K562 (cell line): ENCODE data around the gene TAF1A. TPM values are rescaled to one million over a fixed set of nuclear protein-coding genes. Genes with fewer than 3 reads are reported as not detected.

ENCODE experiments used
- ATAC-seq: fragments of 200-7000 bp; cut with Tn5 transposase; 3 replicates; pipeline ENCODE4 v1.9.1; 2020; ENCODE audit warnings: moderate library complexity
- BruUV-seq: library from RNA; stranded (reverse); fragments of 400-500 nt; replicated peaks from 2 replicates; lab custom pipeline; 2021; lab: Mats Ljungman, UMichigan
- CTCF ChIA-PET: fragments of 300-600 bp; formaldehyde crosslinking; extraction: SDS; loops from one replicate; lab custom pipeline; 2021; ENCODE audit warnings: low intra/inter-chr PET ratio; lab: Yijun Ruan, JAX
- POLR2A ChIA-PET: fragments of 300-600, 350-650 bp; sonication (Branson Sonifier 250); formaldehyde crosslinking; extraction: SDS; loops from one replicate; lab custom pipeline; 2021; ENCODE audit warnings: antibody characterized with exemption, inconsistent platforms; lab: Yijun Ruan, JAX
- DNase-seq, 4 experiments: peaks; one replicate each; pipeline versions ENCODE4 v3.0.0 to v3.0.0-alpha.2; 2011 to 2018; ENCODE audit warnings: low spot score in 3 of 4, mixed read lengths in 3 of 4; ENCODE audit errors: extremely low read depth in 1 of 4
- FAIRE-seq: peaks from 2 replicates; lab custom pipeline; 2011; peaks lifted over from hg19 to GRCh38; lab: Jason Lieb, UNC
- H2AFZ ChIP-seq: 2 replicates; pipeline ENCODE4 v1.6.0; 2011; ENCODE audit warnings: low read depth, low read length, control low read depth, inconsistent platforms
- H3K27ac ChIP-seq: fragments of 200-600 bp; 3 replicates; pipeline ENCODE4 v1.8.0; 2011; ENCODE audit warnings: low read depth, mild to moderate bottlenecking, control low read depth, inconsistent platforms, low read length, moderate library complexity, mixed read lengths; ENCODE audit errors: extremely low read depth
- H3K27me3 ChIP-seq, 2 experiments: fragments of 300-600 bp in 1 of 2; 2 replicates in 1 of 2; 3 replicates in 1 of 2; pipeline versions ENCODE4 v1.6.0 to v1.8.0; 2011; ENCODE audit warnings: inconsistent platforms in 2 of 2, low read length in 2 of 2, mild to moderate bottlenecking in 1 of 2, mixed read lengths in 1 of 2, moderate library complexity in 1 of 2; ENCODE audit not compliant: control insufficient read depth in 2 of 2, insufficient read depth in 2 of 2
- H3K36me3 ChIP-seq: fragments of 300-600 bp; 3 replicates; pipeline ENCODE4 v1.8.0; 2011; ENCODE audit warnings: mild to moderate bottlenecking, low read length, inconsistent platforms; ENCODE audit not compliant: control insufficient read depth, insufficient read depth
- H3K4me1 ChIP-seq, 2 experiments: fragments of 200-600 bp in 1 of 2; replicated peaks in 1 of 2; 2 replicates in 1 of 2; 3 replicates in 1 of 2; pipeline versions ENCODE4 v1.5.1 to v1.8.0; 2011; ENCODE audit warnings: inconsistent platforms in 2 of 2, low read length in 2 of 2, mild to moderate bottlenecking in 1 of 2, mixed read lengths in 1 of 2, moderate library complexity in 1 of 2; ENCODE audit not compliant: control insufficient read depth in 2 of 2, insufficient read depth in 2 of 2
- H3K4me2 ChIP-seq: 2 replicates; pipeline ENCODE4 v1.6.1; 2011; ENCODE audit warnings: low read length, control low read depth, inconsistent platforms, mixed read lengths; ENCODE audit not compliant: insufficient read depth
- H3K4me3 ChIP-seq: fragments of 200-600 bp; sonication (generic), shearing (Covaris generic); 2 replicates; pipeline ENCODE4 v1.5.1; 2016; ENCODE audit warnings: control low read depth, inconsistent platforms
- H3K79me2 ChIP-seq: fragments of 200-600 bp; 3 replicates; pipeline ENCODE4 v1.8.0; 2011; ENCODE audit warnings: low read length, inconsistent platforms; ENCODE audit not compliant: control insufficient read depth, insufficient read depth
- H3K9ac ChIP-seq, 2 experiments: 2 replicates each; pipeline versions ENCODE4 v1.6.0 to v1.6.1; 2011; ENCODE audit warnings: low read depth in 2 of 2, low read length in 2 of 2, control low read depth in 1 of 2, inconsistent platforms in 1 of 2, mild to moderate bottlenecking in 1 of 2, mixed read lengths in 1 of 2; ENCODE audit not compliant: insufficient read depth in 1 of 2
- H3K9me1 ChIP-seq: one replicate; pipeline ENCODE4 v1.6.0; 2011; ENCODE audit warnings: inconsistent platforms, mild to moderate bottlenecking, low read length, moderate library complexity; ENCODE audit not compliant: control insufficient read depth, insufficient read depth
- H3K9me3 ChIP-seq: replicated peaks from 2 replicates; pipeline ENCODE4 v1.5.1; 2011; ENCODE audit warnings: low read depth, low read length, inconsistent platforms; ENCODE audit not compliant: control insufficient read depth, insufficient read depth
- H4K20me1 ChIP-seq: replicated peaks from 2 replicates; pipeline ENCODE4 v1.6.1; 2011; ENCODE audit warnings: low read length, inconsistent platforms, mixed read lengths; ENCODE audit not compliant: control insufficient read depth, insufficient read depth
- ADNP ChIP-seq: fragments of 200-800 bp; sonication (Bioruptor generic); IDR thresholded peaks from 2 replicates; pipeline ENCODE4 v1.6.1; 2016; ENCODE audit warnings: missing genetic modification characterization, missing compliant biosample characterization
- CAMTA2 ChIP-seq: fragments of 250-450 bp; sonication (Bioruptor Pico); conservative IDR thresholded peaks from 2 replicates; pipeline ENCODE4 v1.5.1; 2022
- CTBP1 ChIP-seq: fragments of 450-650 bp; IDR thresholded peaks from 2 replicates; pipeline ENCODE4 v1.6.1; 2016; ENCODE audit warnings: borderline replicate concordance
- ELF2 ChIP-seq: fragments of 250-450 bp; sonication (Bioruptor Pico); IDR thresholded peaks from 2 replicates; pipeline ENCODE4 v1.5.0; 2021; ENCODE audit warnings: mild to moderate bottlenecking
- GATA2 ChIP-seq: sonication (generic); formaldehyde crosslinking; IDR thresholded peaks from 2 replicates; pipeline ENCODE4 v1.4.0; 2020; ENCODE audit warnings: mild to moderate bottlenecking, missing genetic modification reagents
- KDM4B ChIP-seq, 2 experiments: fragments of 450-650 bp in 1 of 2; sonication (generic) in 1 of 2; IDR thresholded peaks; 2 replicates each; pipeline ENCODE4 v1.6.1; 2016 to 2017; ENCODE audit warnings: borderline replicate concordance in 2 of 2, antibody characterized with exemption in 1 of 2, low read depth in 1 of 2, mild to moderate bottlenecking in 1 of 2
- TCF7 ChIP-seq: sonication (generic); IDR thresholded peaks from 2 replicates; pipeline ENCODE4 v1.6.1; 2016; ENCODE audit warnings: antibody characterized with exemption, borderline replicate concordance
- WGBS: fragments of 100-300 bp; shearing (Covaris generic); methylation state at CpG from one replicate; pipeline ENCODE4 v1.1.6; 2016; ENCODE audit warnings: low coverage, mixed read lengths; ENCODE audit not compliant: insufficient coverage; ENCODE audit errors: missing lambda C conversion rate; 5-methylcytosine and 5-hydroxymethylcytosine counted together
- in situ Hi-C: fragments of 300-500 bp; cut with MboI; formaldehyde crosslinking; loops from 4 replicates; pipeline ENCODE4 v1.15.0; 2018; ENCODE audit warnings: inconsistent platforms, mixed read lengths
- intact Hi-C: fragments of 100-400 bp; cut with micrococcal nuclease; formaldehyde crosslinking; loops from 2 replicates; pipeline ENCODE4 v1.14.2; 2022
- polyA plus RNA-seq, 8 experiments: library from polyadenylated mRNA; depleted of rRNA in 4 of 8; stranded (reverse) in 5 of 8; unstranded in 3 of 8; fragments of >200 nt; fragmentation: Nextera tagmentation in 2 of 8; fragmentation: Illumina TruSeq in 1 of 8; extraction: Ambion mirVana in 2 of 8; extraction: Trizol in 1 of 8; gene quantifications; 2 replicates each; pipeline versions ENCODE4 v1.2.1 to v1.2.3, GENCODE V29; 2011 to 2014; ENCODE audit warnings: inconsistent platforms in 1 of 8, missing spikeins in 1 of 8
- total RNA-seq, 7 experiments: library from RNA; depleted of rRNA in 6 of 7; stranded (reverse); fragments of >200 nt in 6 of 7; fragmentation: Illumina TruSeq in 2 of 7; extraction: Trizol in 2 of 7; gene quantifications; 2 replicates each; pipeline versions ENCODE4 v1.2.1 to v1.2.3, GENCODE V29; 2011 to 2021; ENCODE audit warnings: low replicate concordance in 1 of 7
- TF ChIP-seq, protein P1 (sequence below): fragments of 250-450 bp; sonication (Bioruptor Pico); IDR thresholded peaks from 2 replicates; pipeline ENCODE4 v1.5.0; 2022; ENCODE audit warnings: mild to moderate bottlenecking

TAF1A gene
- total and polyA plus RNA-seq, 9 of the 15 experiments (the other 6 are each of a cell fraction or from before 2014, with no cell fraction given), result 17.8 to 36.8 (median 25.3) TPM

DNA sequence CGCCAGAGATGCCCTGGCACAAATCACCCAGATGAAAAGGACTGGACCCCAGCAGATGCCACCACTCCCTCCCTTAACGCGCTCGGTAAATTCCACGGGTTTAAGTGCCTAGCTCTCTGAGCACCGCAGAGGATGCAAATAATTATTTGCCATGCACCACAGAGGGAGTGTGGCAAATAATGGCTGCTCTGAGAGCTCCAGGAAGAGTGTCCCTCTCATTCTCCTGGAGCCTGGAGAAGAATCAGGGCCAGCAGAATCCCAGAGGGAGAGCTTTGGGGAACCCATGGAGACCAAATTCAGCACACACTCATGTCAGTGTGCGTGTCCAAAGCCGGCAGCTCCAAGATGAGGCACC, 42.5 kb downstream of the TAF1A start:
- Histone ChIP-seq H3K9me3 (no peaks in the 10 kb centered on the region), H2AFZ (no peak overlapping the region), H3K9me1 (no peaks in the 10 kb centered on the region), H3K4me2 (no peak overlapping the region)
- ATAC-seq (no peak), DNase-seq (no peak)
- CTCF ChIA-PET, result no interaction called here
- WGBS, result 9% methylated on average over 8 of the region's 8 CpGs
- POLR2A ChIA-PET, result interaction anchor here (0.5 to 0.7 kb wide), 4 partner anchors 17 to 216 kb away, joined by 3 read pairs; no protein-coding TSS in a partner anchor
- TF ChIP-seq TCF7 (no peak), GATA2 (CRISPR knock-in tag) (no peak), CTBP1 (no peak), CAMTA2 (no peak), ADNP (no peak), KDM4B (IDR thresholded peaks at IDR 0.05; ENCODE audit: borderline replicate concordance in 2 of 2, low read depth in 1 of 2) (no peak), ELF2 (no peak)
- TF ChIP-seq, protein P1, sequence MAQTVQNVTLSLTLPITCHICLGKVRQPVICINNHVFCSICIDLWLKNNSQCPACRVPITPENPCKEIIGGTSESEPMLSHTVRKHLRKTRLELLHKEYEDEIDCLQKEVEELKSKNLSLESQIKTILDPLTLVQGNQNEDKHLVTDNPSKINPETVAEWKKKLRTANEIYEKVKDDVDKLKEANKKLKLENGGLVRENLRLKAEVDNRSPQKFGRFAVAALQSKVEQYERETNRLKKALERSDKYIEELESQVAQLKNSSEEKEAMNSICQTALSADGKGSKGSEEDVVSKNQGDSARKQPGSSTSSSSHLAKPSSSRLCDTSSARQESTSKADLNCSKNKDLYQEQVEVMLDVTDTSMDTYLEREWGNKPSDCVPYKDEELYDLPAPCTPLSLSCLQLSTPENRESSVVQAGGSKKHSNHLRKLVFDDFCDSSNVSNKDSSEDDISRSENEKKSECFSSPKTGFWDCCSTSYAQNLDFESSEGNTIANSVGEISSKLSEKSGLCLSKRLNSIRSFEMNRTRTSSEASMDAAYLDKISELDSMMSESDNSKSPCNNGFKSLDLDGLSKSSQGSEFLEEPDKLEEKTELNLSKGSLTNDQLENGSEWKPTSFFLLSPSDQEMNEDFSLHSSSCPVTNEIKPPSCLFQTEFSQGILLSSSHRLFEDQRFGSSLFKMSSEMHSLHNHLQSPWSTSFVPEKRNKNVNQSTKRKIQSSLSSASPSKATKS (CRISPR knock-in tag), result no peak
- TF ChIP-seq, all 486 proteins: peak for 0
- H3K27me3 ChIP-seq, result peaks cover 2 to 34% of the 10 kb centered on the region in 2 experiments; a peak in 4 of 5 replicates
- no TSS peak for BruUV-seq
- no peaks in the 10 kb centered on the region for H3K36me3 ChIP-seq
- intact Hi-C loops, result no loop called here
- H3K27ac ChIP-seq, result no peak overlapping the region
- H3K79me2 ChIP-seq, result no peaks in the 10 kb centered on the region
- no peaks in the 10 kb centered on the region for H4K20me1 ChIP-seq
- H3K4me3 ChIP-seq, result no peak overlapping the region
- FAIRE-seq, result no peak
- H3K4me1 ChIP-seq, result peaks cover 3 to 9% of the 10 kb centered on the region in 2 experiments; a peak in 4 of 5 replicates
- no peak overlapping the region for H3K9ac ChIP-seq
- in situ Hi-C loops, result no loop called here
